Fibroblast of lung (primary cell): ENCODE data around the gene MAP4K4.

Experiments
- EZH2 ChIP-seq: IDR thresholded peaks from 2 replicates; pipeline ENCODE4 v1.5.1; 2012; ENCODE audit warnings: low read length, control low read depth, mild to moderate bottlenecking; ENCODE audit errors: missing control alignments
- TF ChIP-seq, protein P1 (sequence below), 2 donors: IDR thresholded peaks in 1 of 2; conservative IDR thresholded peaks in 1 of 2; 1 replicate in 1 of 2; 2 replicates in 1 of 2; pipeline ENCODE4 v1.5.1; 2011 to 2012; ENCODE audit warnings: low read length in 2 of 2, control low read depth in 1 of 2, inconsistent platforms in 1 of 2, low read depth in 1 of 2, mild to moderate bottlenecking in 1 of 2

DNA sequence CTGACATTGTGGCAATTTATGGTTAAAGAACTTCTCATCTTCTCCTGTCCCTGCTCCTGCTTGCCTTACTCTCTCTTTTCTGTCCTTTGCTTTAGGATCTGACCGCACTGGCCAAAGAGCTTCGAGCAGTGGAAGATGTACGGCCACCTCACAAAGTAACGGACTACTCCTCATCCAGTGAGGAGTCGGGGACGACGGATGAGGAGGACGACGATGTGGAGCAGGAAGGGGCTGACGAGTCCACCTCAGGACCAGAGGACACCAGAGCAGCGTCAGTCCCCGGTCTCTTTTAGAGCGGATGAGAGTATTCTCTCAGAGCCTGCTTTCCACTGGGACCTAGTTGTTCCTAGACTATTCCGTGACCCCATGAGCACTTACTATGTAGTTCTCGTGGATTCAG, 172.0 kb downstream of the MAP4K4 start:
- TF ChIP-seq, protein P1, sequence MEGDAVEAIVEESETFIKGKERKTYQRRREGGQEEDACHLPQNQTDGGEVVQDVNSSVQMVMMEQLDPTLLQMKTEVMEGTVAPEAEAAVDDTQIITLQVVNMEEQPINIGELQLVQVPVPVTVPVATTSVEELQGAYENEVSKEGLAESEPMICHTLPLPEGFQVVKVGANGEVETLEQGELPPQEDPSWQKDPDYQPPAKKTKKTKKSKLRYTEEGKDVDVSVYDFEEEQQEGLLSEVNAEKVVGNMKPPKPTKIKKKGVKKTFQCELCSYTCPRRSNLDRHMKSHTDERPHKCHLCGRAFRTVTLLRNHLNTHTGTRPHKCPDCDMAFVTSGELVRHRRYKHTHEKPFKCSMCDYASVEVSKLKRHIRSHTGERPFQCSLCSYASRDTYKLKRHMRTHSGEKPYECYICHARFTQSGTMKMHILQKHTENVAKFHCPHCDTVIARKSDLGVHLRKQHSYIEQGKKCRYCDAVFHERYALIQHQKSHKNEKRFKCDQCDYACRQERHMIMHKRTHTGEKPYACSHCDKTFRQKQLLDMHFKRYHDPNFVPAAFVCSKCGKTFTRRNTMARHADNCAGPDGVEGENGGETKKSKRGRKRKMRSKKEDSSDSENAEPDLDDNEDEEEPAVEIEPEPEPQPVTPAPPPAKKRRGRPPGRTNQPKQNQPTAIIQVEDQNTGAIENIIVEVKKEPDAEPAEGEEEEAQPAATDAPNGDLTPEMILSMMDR (conservative IDR thresholded peaks at IDR 0.05 in 1 of 2, IDR thresholded peaks at IDR 0.05 in 1 of 2; ENCODE audit: low read depth in 1 of 2, low read length in 2 of 2), result no peak
- TF ChIP-seq EZH2, result no peak
